ENCODE results near the gene DRG2.

DRG2 gene

GRCh38 chr17:18117533-18117932 is 29.8 kb downstream of the DRG2 start:
- DNase-seq (ENCODE audit: low read depth) = no peak

GRCh38 chr17:18117982-18118975 is 30.5 kb downstream of the DRG2 start:
- DNase-seq (ENCODE audit: low read depth) = no peak

- DNase-seq (ENCODE audit: low read depth) = no peak
Observed at GRCh38 chr17:18119166-18119745, 31.5 kb downstream of the DRG2 start.

- no peak for DNase-seq (ENCODE audit: low read depth)
Observed at GRCh38 chr17:18119938-18120337, 32.2 kb downstream of the DRG2 start.

- no peak for DNase-seq (ENCODE audit: low read depth)
Observed at GRCh38 chr17:18120461-18121017, 32.8 kb downstream of the DRG2 start.

GRCh38 chr17:18121144-18121910 is 33.6 kb downstream of the DRG2 start:
- DNase-seq (ENCODE audit: low read depth) = no peak

- no peak for DNase-seq (ENCODE audit: low read depth)
Observed at GRCh38 chr17:18122990-18123753, 35.4 kb downstream of the DRG2 start.

GRCh38 chr17:18124345-18125126 is 36.8 kb downstream of the DRG2 start:
- no peak for DNase-seq (ENCODE audit: low read depth)

- no peak for DNase-seq (ENCODE audit: low read depth)
Observed at GRCh38 chr17:18129041-18129502, 41.3 kb downstream of the DRG2 start.

GRCh38 chr17:18132711-18133110 is 45.0 kb downstream of the DRG2 start:
- DNase-seq (ENCODE audit: low read depth) = no peak

GRCh38 chr17:18136357-18136756 is 48.6 kb downstream of the DRG2 start:
- no peak for DNase-seq (ENCODE audit: low read depth)

- DNase-seq (ENCODE audit: low read depth) = no peak
Observed at GRCh38 chr17:18138065-18138749, 50.5 kb downstream of the DRG2 start.

- DNase-seq (ENCODE audit: low read depth) = no peak
Observed at GRCh38 chr17:18139092-18139491, 51.3 kb downstream of the DRG2 start.

- DNase-seq (ENCODE audit: low read depth) = no peak
Observed at GRCh38 chr17:18139498-18139897, 51.8 kb downstream of the DRG2 start.

GRCh38 chr17:18139949-18140348 is 52.2 kb downstream of the DRG2 start:
- no peak for DNase-seq (ENCODE audit: low read depth)

GRCh38 chr17:18140648-18141047 is 52.9 kb downstream of the DRG2 start:
- DNase-seq (ENCODE audit: low read depth) = no peak

GRCh38 chr17:18141210-18141803 is 53.6 kb downstream of the DRG2 start:
- no peak for DNase-seq (ENCODE audit: low read depth)

- DNase-seq (ENCODE audit: low read depth) = no peak
Observed at GRCh38 chr17:18142417-18142816, 54.7 kb downstream of the DRG2 start.
